Activated naive CD4-positive, alpha-beta T cell treated with anti-CD3 and anti-CD28 coated beads for 36 hours (primary cell): ENCODE measurements around the gene TJP1. TPM values are rescaled to one million over a fixed set of nuclear protein-coding genes. Genes with fewer than 3 reads are reported as not detected.
"Not testable (repeated sequence)": the region's sequence is repeated elsewhere in the genome, so short reads cannot be mapped to it uniquely, and the experiment has no call there.

Source experiments
- CTCF ChIA-PET: fragments of 350-600 bp; sonication (Branson Sonifier 250); formaldehyde crosslinking; loops from one replicate; lab custom pipeline; 2021; ENCODE audit warnings: antibody characterized with exemption; lab: Charles Lee
- DNase-seq: peaks from one replicate; pipeline ENCODE4 v3.0.0-alpha.2; 2020
- H3K27ac Mint-ChIP-seq: one replicate; pipeline ENCODE4 v1.8.0; 2021; ENCODE audit warnings: mild to moderate bottlenecking, mixed read lengths
- H3K27me3 Mint-ChIP-seq: one replicate; pipeline ENCODE4 v1.8.0; 2021; ENCODE audit warnings: low read depth, mixed read lengths
- H3K36me3 Mint-ChIP-seq: one replicate; pipeline ENCODE4 v1.8.0; 2021; ENCODE audit warnings: low read depth, mixed read lengths
- H3K4me1 Mint-ChIP-seq: one replicate; pipeline ENCODE4 v1.8.0; 2021; ENCODE audit warnings: low read depth, mixed read lengths
- H3K4me3 Mint-ChIP-seq: one replicate; pipeline ENCODE4 v1.8.0; 2021; ENCODE audit warnings: mild to moderate bottlenecking, moderate library complexity, mixed read lengths
- H3K9me3 Mint-ChIP-seq: one replicate; pipeline ENCODE4 v1.8.0; 2021; ENCODE audit warnings: mixed read lengths
- intact Hi-C: fragments of 100-400 bp; cut with micrococcal nuclease; formaldehyde crosslinking; loops from one replicate; pipeline ENCODE4 v1.15.1; 2023
- total RNA-seq, 2 experiments: library from RNA; stranded (reverse); gene quantifications; one replicate each; pipeline ENCODE4 v1.2.3, GENCODE V29; 2021

The TJP1 gene
- total RNA-seq, 2 experiments from 2014 or later = not detected

DNA sequence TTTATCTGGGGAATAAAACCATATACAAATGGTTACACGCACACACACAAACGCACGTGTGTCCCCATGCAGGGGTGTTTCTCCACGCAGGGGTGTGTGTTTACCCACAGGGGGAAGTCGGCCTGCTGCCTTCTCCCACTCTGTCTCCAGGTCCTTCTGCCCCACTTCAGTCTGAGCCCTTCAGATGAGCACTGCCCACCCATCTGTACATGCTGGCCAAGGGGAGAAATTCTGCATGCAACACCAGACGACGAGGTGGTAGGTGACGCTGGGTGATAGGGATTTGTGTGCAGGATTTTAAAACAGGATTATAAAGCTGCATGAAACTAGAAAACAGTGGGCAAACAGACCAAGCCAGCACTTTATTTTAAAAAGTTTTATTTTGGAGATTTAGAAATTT, 122.5 kb downstream of the TJP1 start:
- no peak overlapping the region for H3K4me3 Mint-ChIP-seq
- H3K27ac Mint-ChIP-seq = no peak overlapping the region
- intact Hi-C loops = no loop called here
- H3K36me3 Mint-ChIP-seq = no peaks in the 10 kb centered on the region
- no peaks in the 10 kb centered on the region for H3K4me1 Mint-ChIP-seq
- H3K27me3 Mint-ChIP-seq = peaks cover 4% of the 10 kb centered on the region
- no peaks in the 10 kb centered on the region for H3K9me3 Mint-ChIP-seq
- no peak for DNase-seq
- CTCF ChIA-PET = no interaction called here

DNA sequence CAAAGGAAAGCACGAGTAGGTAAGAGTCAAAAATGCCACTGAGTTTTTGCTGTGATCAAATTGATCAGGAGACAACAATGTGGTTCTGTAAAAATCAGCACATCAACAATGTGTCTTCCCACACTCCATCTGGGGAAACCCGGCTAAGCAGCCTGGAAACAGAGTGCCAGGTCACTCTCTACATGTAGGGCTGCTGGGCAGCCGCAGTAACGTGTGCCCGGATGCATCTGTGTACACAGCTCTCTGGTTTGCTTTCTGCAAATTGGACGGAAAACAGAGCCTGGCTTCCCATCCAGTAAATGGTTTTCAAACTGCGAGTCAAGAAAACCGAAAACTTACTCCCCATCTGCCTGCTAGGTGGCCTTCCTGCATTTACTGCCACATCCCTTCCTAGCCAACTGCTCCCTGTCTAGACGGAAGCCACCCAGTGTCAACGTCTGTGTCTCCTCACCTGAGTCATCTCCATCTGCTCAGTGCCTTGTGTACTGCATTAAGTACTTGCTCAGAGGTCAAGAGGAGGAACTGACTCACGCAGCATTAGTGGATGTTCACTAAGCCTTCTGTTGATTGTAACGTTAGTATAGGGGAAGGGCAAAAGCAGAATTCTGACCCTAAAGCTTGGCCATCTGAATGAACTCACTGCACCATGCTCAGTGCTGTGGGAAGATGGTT, 124.1 kb downstream of the TJP1 start:
- Mint-ChIP-seq H3K36me3 (no peaks in the 10 kb centered on the region), H3K27ac (no peak overlapping the region), H3K4me1 (no peaks in the 10 kb centered on the region), H3K4me3 (no peak overlapping the region), H3K27me3 (peaks cover 4% of the 10 kb centered on the region), H3K9me3 (peaks cover 4% of the 10 kb centered on the region)
- DNase-seq = no peak
- CTCF ChIA-PET = no interaction called here
- intact Hi-C loops = no loop called here

DNA sequence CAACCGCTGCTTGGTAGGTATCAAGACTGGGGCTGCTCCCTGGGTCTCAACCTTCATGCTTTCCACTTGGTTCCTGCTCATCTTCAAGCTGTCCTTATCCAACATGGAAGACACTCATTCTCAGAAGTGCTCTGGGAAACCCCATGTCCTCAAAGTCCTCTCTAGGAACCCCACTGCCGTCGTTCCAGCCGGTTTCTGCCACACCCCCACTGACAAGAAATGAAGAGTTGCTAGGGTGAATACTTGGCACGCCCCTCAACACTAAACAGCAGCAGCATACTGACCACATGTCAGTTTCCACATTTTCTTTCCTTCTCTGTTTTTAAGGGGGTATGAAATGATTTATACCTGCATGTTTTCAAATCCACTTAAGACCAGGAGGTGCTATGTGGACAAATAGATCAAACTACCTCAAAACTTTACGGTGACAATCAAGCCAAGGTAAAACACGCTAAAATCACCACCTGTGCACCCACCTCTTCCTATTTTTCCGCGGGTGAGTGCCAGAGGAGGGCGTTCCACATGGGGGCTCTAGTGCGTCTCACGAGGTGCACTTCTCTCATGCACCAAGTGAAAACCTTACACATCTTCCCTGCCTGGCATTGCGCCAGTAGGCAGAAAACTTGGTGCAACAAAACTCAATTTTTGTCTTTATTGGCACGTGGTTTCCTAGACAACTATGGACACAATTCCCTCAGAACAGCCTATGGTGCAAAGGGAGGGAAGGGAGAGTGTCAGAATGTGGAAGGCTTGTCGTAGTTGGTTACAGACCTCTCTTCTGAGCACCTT, 125.1 kb downstream of the TJP1 start:
- no peak for DNase-seq
- Mint-ChIP-seq H3K9me3 (peaks cover 4% of the 10 kb centered on the region), H3K4me1 (no peaks in the 10 kb centered on the region), H3K27ac (no peak overlapping the region), H3K36me3 (no peaks in the 10 kb centered on the region), H3K4me3 (no peak overlapping the region), H3K27me3 (peaks cover 10% of the 10 kb centered on the region)
- CTCF ChIA-PET = no interaction called here
- intact Hi-C loops = no loop called here

DNA sequence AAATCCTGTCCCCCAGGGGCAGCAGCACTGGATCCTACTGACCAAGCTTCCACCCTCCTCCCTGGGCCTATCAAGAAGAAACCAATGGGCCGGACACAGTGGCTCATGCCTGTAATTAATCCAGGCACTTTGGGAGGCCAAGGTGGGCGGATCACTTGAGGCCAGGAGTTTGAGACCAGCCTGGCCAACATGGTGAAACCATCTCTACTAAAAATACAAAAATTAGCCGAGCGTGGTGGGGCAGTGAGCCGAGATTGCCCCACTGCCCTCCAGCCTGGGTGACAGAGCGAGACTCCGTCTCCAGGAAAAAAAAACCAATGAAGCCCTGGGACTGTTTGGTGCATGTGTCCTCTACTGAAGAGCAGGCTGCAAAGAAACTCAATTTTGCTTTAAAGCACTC, 125.8 kb downstream of the TJP1 start:
- CTCF ChIA-PET, H3K27me3 Mint-ChIP-seq, H3K4me1 Mint-ChIP-seq, DNase-seq, H3K27ac Mint-ChIP-seq, H3K36me3 Mint-ChIP-seq, H3K9me3 Mint-ChIP-seq, H3K4me3 Mint-ChIP-seq, intact Hi-C loops: not testable (repeated sequence)

DNA sequence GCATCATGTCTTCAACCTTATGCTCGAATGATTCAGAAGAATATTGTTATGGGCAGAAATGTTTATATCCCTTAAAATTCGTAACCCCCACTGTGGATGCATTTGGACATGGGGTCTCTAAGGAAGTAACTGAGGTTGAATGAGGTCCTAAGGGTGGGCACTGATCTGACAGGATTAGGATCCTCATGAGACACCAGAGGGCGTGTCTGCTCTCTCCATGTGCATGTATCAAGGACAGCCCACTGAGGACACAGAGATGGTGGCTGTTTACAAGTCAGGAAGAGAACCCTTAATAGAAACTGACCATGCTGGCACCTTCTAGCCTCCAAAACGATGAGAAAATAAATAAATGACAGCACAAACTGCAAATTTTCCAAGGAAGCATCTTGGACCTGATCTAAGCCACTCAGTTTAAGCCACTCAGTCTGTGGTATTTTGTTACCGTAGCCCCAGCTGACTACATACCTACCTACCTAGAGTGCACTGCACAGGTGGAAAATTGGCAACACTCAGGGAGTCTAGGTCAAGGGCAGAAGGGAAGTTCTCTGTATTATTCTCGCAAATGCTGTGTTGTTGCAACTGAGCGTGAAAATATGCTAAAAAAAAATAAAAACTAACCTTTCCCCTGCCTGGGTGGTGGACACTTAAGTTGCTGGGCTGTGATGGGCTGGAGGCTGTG, 126.6 kb downstream of the TJP1 start:
- H3K4me3 Mint-ChIP-seq = no peak overlapping the region
- H3K9me3 Mint-ChIP-seq = peaks cover 4% of the 10 kb centered on the region
- no peak overlapping the region for H3K27ac Mint-ChIP-seq
- CTCF ChIA-PET = interaction anchor here (0.8 kb wide), 1 partner anchor 19 kb away, joined by 3 read pairs; no protein-coding TSS in a partner anchor
- no peak for DNase-seq
- no peaks in the 10 kb centered on the region for H3K36me3 Mint-ChIP-seq
- peaks cover 13% of the 10 kb centered on the region for H3K27me3 Mint-ChIP-seq
- H3K4me1 Mint-ChIP-seq = no peaks in the 10 kb centered on the region
- intact Hi-C loops = no loop called here

DNA sequence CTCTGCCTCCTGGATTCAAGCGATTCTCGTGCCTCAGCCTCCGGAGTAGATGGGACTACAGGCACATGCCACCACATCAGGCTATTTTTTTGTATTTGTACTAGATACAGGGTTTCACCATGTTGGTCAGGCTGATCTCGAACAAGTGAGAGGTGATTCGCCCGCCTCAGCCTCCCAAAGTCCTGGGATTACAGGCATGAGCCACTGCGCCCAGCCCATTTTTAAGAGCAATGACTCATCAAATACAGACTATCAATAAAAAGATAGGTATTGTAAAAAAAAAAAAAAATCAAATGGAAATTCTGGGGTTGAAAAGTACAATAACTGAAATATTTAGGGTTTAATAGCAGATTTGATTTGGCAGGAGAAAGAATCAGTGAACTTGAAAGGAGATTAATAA, 129.0 kb downstream of the TJP1 start:
- Mint-ChIP-seq H3K4me3 (no peak overlapping the region), H3K9me3 (peaks cover 4% of the 10 kb centered on the region), H3K36me3 (no peaks in the 10 kb centered on the region), H3K27me3 (peaks cover 17% of the 10 kb centered on the region), H3K27ac (no peak overlapping the region), H3K4me1 (no peaks in the 10 kb centered on the region)
- intact Hi-C loops = no loop called here
- no peak for DNase-seq
- CTCF ChIA-PET = no interaction called here

DNA sequence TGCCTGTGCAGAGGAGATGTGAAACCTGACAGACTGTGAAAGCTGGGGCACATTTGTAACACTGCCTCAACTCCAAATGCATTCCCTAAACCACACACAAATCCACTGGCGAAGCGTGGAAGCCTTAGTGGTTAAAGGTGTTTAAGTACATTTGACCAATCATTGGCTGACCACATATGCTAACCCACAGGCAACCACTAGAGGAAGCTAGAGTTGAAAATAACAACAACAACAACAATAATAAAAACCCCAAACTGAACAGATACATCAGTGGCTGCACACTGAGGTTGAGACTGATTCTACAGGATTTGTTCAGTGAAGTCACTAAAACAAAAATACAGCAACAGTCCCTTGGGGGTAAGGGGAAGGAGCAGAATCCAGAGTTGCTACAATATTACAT, 129.7 kb downstream of the TJP1 start:
- intact Hi-C loops = no loop called here
- peaks cover 4% of the 10 kb centered on the region for H3K9me3 Mint-ChIP-seq
- no peak overlapping the region for H3K4me3 Mint-ChIP-seq
- DNase-seq = no peak
- no peak overlapping the region for H3K27ac Mint-ChIP-seq
- H3K27me3 Mint-ChIP-seq = peaks cover 14% of the 10 kb centered on the region
- H3K36me3 Mint-ChIP-seq = no peaks in the 10 kb centered on the region
- H3K4me1 Mint-ChIP-seq = no peaks in the 10 kb centered on the region
- CTCF ChIA-PET = no interaction called here

DNA sequence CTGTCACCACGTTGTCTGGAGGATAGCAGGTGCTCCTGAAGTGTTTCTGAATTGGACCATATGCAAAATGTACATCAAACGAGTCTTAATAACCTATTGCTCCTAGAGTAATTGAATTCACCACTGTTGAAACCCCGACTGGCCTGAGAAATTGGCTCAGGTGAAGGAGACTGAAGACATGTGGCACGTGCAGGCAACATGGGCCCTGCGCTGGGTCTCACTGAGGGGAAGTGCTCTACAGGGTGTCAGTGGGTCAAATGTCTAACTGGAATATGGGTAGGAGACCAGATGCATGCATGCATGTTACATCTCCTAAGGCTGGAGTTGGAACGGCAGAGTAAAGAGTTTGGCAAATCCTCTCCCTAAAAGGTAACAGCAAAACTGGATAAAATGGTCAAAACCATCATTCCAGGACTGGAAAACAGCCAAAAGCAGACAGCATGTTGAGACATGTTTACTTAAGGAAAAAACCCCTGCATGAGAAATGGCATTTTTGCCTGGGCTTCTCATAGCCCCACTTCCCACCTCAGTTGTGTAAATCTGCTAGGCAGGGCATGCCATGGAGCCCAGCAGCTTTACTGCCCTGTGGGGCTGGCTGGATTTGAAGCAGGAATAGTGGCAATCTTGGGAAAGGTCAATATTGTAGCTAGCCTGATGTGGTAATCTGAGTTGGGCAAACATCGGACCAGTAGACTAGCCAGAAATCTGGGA, 131.3 kb downstream of the TJP1 start:
- DNase-seq = no peak
- no peak overlapping the region for H3K4me3 Mint-ChIP-seq
- intact Hi-C loops = no loop called here
- CTCF ChIA-PET = no interaction called here
- H3K36me3 Mint-ChIP-seq = no peaks in the 10 kb centered on the region
- no peaks in the 10 kb centered on the region for H3K4me1 Mint-ChIP-seq
- H3K27me3 Mint-ChIP-seq = peaks cover 18% of the 10 kb centered on the region
- no peak overlapping the region for H3K27ac Mint-ChIP-seq
- H3K9me3 Mint-ChIP-seq = peaks cover 4% of the 10 kb centered on the region

DNA sequence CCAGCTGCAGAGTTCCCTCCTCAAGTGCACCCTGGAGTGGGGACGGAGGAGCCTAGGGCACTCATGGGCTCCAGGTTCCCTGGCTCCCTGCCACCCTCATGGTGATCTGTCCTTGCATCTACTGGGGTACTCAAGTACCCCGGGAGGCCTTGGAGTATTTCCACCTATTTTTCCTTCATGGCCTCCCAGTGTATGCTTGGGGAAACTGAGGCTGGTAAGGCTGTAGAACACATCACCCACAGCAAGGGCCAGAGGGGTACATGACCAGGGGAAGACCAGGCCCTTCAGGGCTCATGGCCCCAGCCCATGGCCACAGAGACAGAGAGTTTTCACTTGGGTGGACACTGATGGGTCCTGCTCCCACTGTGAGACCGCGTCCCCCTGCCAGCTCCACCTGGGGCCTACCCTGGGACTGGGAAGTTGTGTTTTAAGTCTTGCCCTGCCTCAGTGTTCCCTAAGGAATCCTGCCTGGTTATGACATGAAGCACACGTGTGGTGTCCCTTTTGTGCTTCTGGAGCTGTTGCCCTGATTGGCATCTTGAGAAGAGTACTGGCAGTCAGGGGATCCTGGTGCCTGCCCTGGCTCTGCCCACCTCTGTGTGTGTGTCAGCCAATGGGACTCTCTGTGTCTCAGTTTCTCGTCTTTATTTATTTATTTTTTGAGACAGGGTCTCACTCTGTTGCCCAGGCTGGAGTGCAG, 132.8 kb downstream of the TJP1 start:
- Mint-ChIP-seq H3K4me1 (no peaks in the 10 kb centered on the region), H3K4me3 (no peak overlapping the region), H3K27me3 (peaks cover 18% of the 10 kb centered on the region), H3K27ac (no peak overlapping the region), H3K9me3 (peaks cover 4% of the 10 kb centered on the region), H3K36me3 (no peaks in the 10 kb centered on the region)
- CTCF ChIA-PET = no interaction called here
- DNase-seq = no peak
- intact Hi-C loops = no loop called here

DNA sequence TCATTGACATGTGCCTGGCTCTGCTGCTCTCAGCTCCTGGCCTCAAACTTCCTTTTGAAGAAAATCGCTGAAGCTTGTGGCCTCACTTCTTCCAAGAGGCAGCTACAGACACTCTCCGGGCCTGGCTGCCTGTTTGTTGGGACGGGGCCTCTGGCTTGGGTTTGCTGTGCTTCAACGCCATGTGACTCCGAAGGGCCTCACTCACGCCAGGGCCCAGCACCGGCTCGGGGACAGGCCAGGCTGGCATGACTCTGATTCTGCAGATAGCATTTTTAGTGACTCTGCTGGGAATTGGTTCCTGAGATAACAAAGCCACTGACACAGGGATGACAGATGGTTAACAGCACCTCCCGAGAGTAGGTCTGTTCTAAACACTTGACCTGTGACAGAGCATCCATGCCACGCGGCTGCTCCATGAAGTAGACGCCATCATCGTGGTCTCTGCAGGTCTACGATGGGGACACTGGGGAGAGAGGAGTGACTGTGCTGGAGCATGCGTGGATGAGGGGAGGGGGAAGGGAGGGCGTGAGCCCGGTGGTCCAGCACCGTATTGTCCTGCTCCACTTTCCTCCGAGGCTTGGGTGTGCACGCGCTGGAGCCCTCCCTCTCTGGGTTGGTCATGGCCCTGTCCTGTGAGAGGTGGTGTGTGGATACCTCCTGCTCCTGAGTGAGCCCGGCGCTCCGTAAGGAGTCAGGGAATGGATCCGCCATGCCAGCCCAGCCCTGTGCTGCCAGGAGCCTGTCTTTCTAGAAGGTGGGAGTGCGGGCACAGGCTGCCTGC, 133.6 kb downstream of the TJP1 start:
- Mint-ChIP-seq H3K27ac (no peak overlapping the region), H3K9me3 (peaks cover 4% of the 10 kb centered on the region), H3K27me3 (peaks cover 18% of the 10 kb centered on the region), H3K36me3 (no peaks in the 10 kb centered on the region), H3K4me3 (no peak overlapping the region), H3K4me1 (no peaks in the 10 kb centered on the region)
- intact Hi-C loops = no loop called here
- CTCF ChIA-PET = no interaction called here
- DNase-seq = no peak

DNA sequence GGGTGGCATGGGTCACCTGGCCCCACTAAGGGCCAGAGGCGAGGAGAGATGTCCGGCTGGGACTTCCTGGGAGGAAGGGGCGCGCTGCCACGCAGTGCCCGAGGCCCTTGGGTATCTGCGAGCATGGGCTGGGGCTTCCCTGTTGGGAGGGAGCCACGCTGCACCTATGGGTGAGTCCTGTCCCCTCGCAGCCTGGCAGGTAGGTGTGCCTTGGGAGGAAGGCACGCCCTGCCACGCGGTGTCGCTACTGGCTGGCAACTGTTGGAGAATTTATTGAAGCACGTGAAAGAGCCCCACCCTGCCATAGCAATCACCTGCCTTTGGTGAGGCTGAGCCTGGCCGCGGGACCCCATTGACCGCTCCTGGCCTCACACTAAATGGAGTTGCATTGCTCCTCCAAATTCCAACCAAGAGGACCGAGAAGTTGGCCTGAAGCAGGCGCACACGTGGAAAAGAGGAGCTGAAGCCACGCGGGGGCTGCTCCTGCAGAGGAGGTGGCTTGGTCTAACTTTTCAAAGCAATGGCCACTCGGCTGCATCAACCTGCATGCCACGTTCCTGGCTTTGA, 134.2 kb downstream of the TJP1 start:
- intact Hi-C loops = no loop called here
- no peaks in the 10 kb centered on the region for H3K36me3 Mint-ChIP-seq
- CTCF ChIA-PET = no interaction called here
- H3K4me3 Mint-ChIP-seq = no peak overlapping the region
- no peak overlapping the region for H3K27ac Mint-ChIP-seq
- DNase-seq = no peak
- no peaks in the 10 kb centered on the region for H3K9me3 Mint-ChIP-seq
- H3K4me1 Mint-ChIP-seq = no peaks in the 10 kb centered on the region
- peaks cover 18% of the 10 kb centered on the region for H3K27me3 Mint-ChIP-seq
